H1 (cell line): ENCODE data around the gene MARCHF2. TPM values are rescaled to one million over a fixed set of nuclear protein-coding genes. Genes with fewer than 3 reads are reported as not detected.

Source experiments
- CTCF ChIA-PET: fragments of 300-600 bp; sonication (Branson Sonifier 250); formaldehyde crosslinking; loops from one replicate; lab custom pipeline; 2021; ENCODE audit not compliant: partially characterized antibody; lab: Charles Lee
- POLR2A ChIA-PET: fragments of 300-600 bp; sonication (Branson Sonifier 250); formaldehyde crosslinking; loops from one replicate; lab custom pipeline; 2021; ENCODE audit warnings: inconsistent platforms; ENCODE audit not compliant: partially characterized antibody; lab: Charles Lee
- DNase-seq, 2 experiments: peaks; one replicate each; pipeline versions ENCODE4 v3.0.0 to v3.0.0-alpha.2; 2010 to 2022; ENCODE audit warnings: low spot score in 2 of 2, low read depth in 1 of 2, mixed read lengths in 1 of 2
- FAIRE-seq: peaks from 2 replicates; lab custom pipeline; 2011; peaks lifted over from hg19 to GRCh38; lab: Jason Lieb, UNC
- H2AFZ ChIP-seq: 2 replicates; pipeline ENCODE4 v1.8.1; 2012; ENCODE audit warnings: low read length, inconsistent platforms
- H2AK5ac ChIP-seq: 2 replicates; pipeline ENCODE4 v1.6.1; 2013; ENCODE audit warnings: low read depth, low read length
- H2BK120ac ChIP-seq: replicated peaks from 2 replicates; pipeline ENCODE3; 2013; ENCODE audit warnings: low read depth, low read length, inconsistent platforms
- H2BK12ac ChIP-seq: 2 replicates; pipeline ENCODE4 v1.6.1; 2013; ENCODE audit warnings: low read depth, low read length
- H2BK15ac ChIP-seq: 2 replicates; pipeline ENCODE4 v1.6.1; 2013; ENCODE audit warnings: low read length
- H2BK20ac ChIP-seq: 2 replicates; pipeline ENCODE4 v1.6.1; 2013; ENCODE audit warnings: low read length
- H2BK5ac ChIP-seq: 2 replicates; pipeline ENCODE4 v1.6.1; 2013; ENCODE audit warnings: low read depth, low read length
- H3K14ac ChIP-seq: 2 replicates; pipeline ENCODE4 v1.6.1; 2013; ENCODE audit warnings: inconsistent platforms; ENCODE audit not compliant: insufficient read length
- H3K18ac ChIP-seq: 2 replicates; pipeline ENCODE4 v1.6.1; 2013; ENCODE audit warnings: low read length; ENCODE audit errors: extremely low read depth
- H3K23ac ChIP-seq: 2 replicates; pipeline ENCODE4 v1.6.1; 2013; ENCODE audit warnings: inconsistent platforms; ENCODE audit not compliant: insufficient read length
- H3K23me2 ChIP-seq: 2 replicates; pipeline ENCODE4 v1.6.1; 2013; ENCODE audit warnings: low read depth, low read length
- H3K27ac ChIP-seq: 2 replicates; pipeline ENCODE4 v1.6.1; 2011; ENCODE audit warnings: low read depth, low read length, inconsistent platforms
- H3K27me3 ChIP-seq, 4 experiments: replicated peaks in 1 of 4; 1 replicate in 1 of 4; 2 replicates in 3 of 4; pipeline versions ENCODE4 v1.6.1 to v1.8.1; 2011 to 2013; ENCODE audit warnings: low read length in 3 of 4, mild to moderate bottlenecking in 3 of 4, inconsistent platforms in 2 of 4, mixed read lengths in 2 of 4, moderate library complexity in 1 of 4; ENCODE audit not compliant: control insufficient read depth in 3 of 4, insufficient read depth in 3 of 4; ENCODE audit errors: extremely low read depth in 1 of 4
- H3K36me3 ChIP-seq, 4 experiments: 2 replicates each; pipeline versions ENCODE4 v1.6.1 to v1.8.1; 2011 to 2013; ENCODE audit warnings: mild to moderate bottlenecking in 4 of 4, low read length in 3 of 4, moderate library complexity in 2 of 4, control low read depth in 1 of 4, inconsistent platforms in 1 of 4; ENCODE audit not compliant: insufficient read depth in 4 of 4, control insufficient read depth in 2 of 4
- H3K4ac ChIP-seq: replicated peaks from 2 replicates; pipeline ENCODE3; 2013; ENCODE audit warnings: low read length, low read depth, mixed read lengths, inconsistent platforms; ENCODE audit not compliant: insufficient read length
- H3K4me1 ChIP-seq, 4 experiments: replicated peaks in 1 of 4; 1 replicate in 1 of 4; 2 replicates in 3 of 4; pipeline versions ENCODE4 v1.6.1 to v1.8.1; 2011 to 2013; ENCODE audit warnings: low read length in 3 of 4, inconsistent platforms in 2 of 4, mixed read lengths in 1 of 4; ENCODE audit not compliant: insufficient read depth in 4 of 4, control insufficient read depth in 3 of 4
- H3K4me2 ChIP-seq, 2 experiments: 2 replicates each; pipeline versions ENCODE4 v1.6.1 to v1.8.1; 2011 to 2013; ENCODE audit warnings: low read depth in 2 of 2, low read length in 2 of 2, control low read depth in 1 of 2, inconsistent platforms in 1 of 2, mild to moderate bottlenecking in 1 of 2; ENCODE audit not compliant: insufficient read depth in 1 of 2
- H3K4me3 ChIP-seq, 4 experiments: fragments of 200-600, 300-600 bp in 1 of 4; sonication (generic), shearing (Covaris generic), sonication (Bioruptor Twin) in 1 of 4; 2 replicates each; pipeline versions ENCODE4 v1.5.1 to v1.8.1; 2011 to 2016; ENCODE audit warnings: low read length in 4 of 4, low read depth in 3 of 4, control low read depth in 2 of 4, inconsistent platforms in 2 of 4, mild to moderate bottlenecking in 2 of 4, mixed read lengths in 1 of 4, moderate library complexity in 1 of 4; ENCODE audit not compliant: insufficient read depth in 2 of 4; ENCODE audit errors: extremely low read depth in 1 of 4
- H3K56ac ChIP-seq: replicated peaks from 2 replicates; pipeline ENCODE3; 2013; ENCODE audit warnings: low read depth, mild to moderate bottlenecking, mixed read lengths, low read length, inconsistent platforms; ENCODE audit not compliant: insufficient read length
- H3K79me1 ChIP-seq: 2 replicates; pipeline ENCODE4 v1.6.1; 2013; ENCODE audit warnings: low read depth, low read length, control low read depth
- H3K79me2 ChIP-seq, 2 experiments: 2 replicates each; pipeline versions ENCODE4 v1.6.1 to v1.8.1; 2012 to 2013; ENCODE audit warnings: low read length in 2 of 2, mild to moderate bottlenecking in 2 of 2, inconsistent platforms in 1 of 2; ENCODE audit not compliant: insufficient read depth in 2 of 2, control insufficient read depth in 1 of 2
- H3K9ac ChIP-seq, 4 experiments: replicated peaks in 1 of 4; 1 replicate in 1 of 4; 2 replicates in 3 of 4; pipeline versions ENCODE4 v1.6.1 to v1.8.1; 2011 to 2013; ENCODE audit warnings: low read depth in 3 of 4, low read length in 3 of 4, control low read depth in 2 of 4, mild to moderate bottlenecking in 2 of 4, moderate library complexity in 2 of 4, inconsistent platforms in 1 of 4; ENCODE audit errors: extremely low read depth in 1 of 4
- H3K9me3 ChIP-seq, 2 experiments: 2 replicates each; pipeline versions ENCODE4 v1.6.1 to v1.8.1; 2012 to 2013; ENCODE audit warnings: mild to moderate bottlenecking in 2 of 2, moderate library complexity in 2 of 2, control low read depth in 1 of 2, inconsistent platforms in 1 of 2, low read depth in 1 of 2, low read length in 1 of 2, mixed read lengths in 1 of 2; ENCODE audit not compliant: insufficient read depth in 2 of 2
- H4K20me1 ChIP-seq, 2 experiments: replicated peaks in 1 of 2; 2 replicates each; pipeline versions ENCODE3 to v1.8.1; 2011 to 2013; ENCODE audit warnings: inconsistent platforms in 2 of 2, low read length in 2 of 2, mild to moderate bottlenecking in 1 of 2; ENCODE audit not compliant: insufficient read depth in 2 of 2, control insufficient read depth in 1 of 2
- H4K5ac ChIP-seq: 2 replicates; pipeline ENCODE4 v1.6.1; 2013; ENCODE audit warnings: low read length, low read depth, mixed read lengths, inconsistent platforms; ENCODE audit not compliant: insufficient read length
- H4K8ac ChIP-seq: 2 replicates; pipeline ENCODE4 v1.8.0; 2013; ENCODE audit warnings: mild to moderate bottlenecking, moderate library complexity, low read length, inconsistent platforms; ENCODE audit not compliant: insufficient read depth; ENCODE audit errors: extremely low read depth
- H4K91ac ChIP-seq: replicated peaks from 2 replicates; pipeline ENCODE3; 2013; ENCODE audit warnings: low read length, mixed read lengths, inconsistent platforms; ENCODE audit not compliant: insufficient read length
- CEBPB ChIP-seq: IDR thresholded peaks from 2 replicates; pipeline ENCODE4 v1.6.1; 2012; ENCODE audit warnings: low read depth, low read length
- ZNF274 ChIP-seq: IDR thresholded peaks from 2 replicates; pipeline ENCODE4 v1.7.0; 2012; ENCODE audit warnings: low read length, borderline replicate concordance; ENCODE audit errors: extremely low read depth
- WGBS, 2 experiments: shearing (Covaris generic) in 1 of 2; methylation state at CpG; one replicate each; pipeline versions ENCODE4 v1.1.6 to v1.1.7; 2013 to 2015; ENCODE audit warnings: low lambda C conversion rate in 2 of 2, mixed read lengths in 2 of 2, inconsistent platforms in 1 of 2, low coverage in 1 of 2, missing lambda C conversion rate in 1 of 2; ENCODE audit not compliant: insufficient replicate concordance in 2 of 2, insufficient coverage in 1 of 2, insufficient read length in 1 of 2; ENCODE audit errors: extremely low coverage in 1 of 2, missing lambda C conversion rate in 1 of 2; 5-methylcytosine and 5-hydroxymethylcytosine counted together
- polyA plus RNA-seq, 7 experiments: library from polyadenylated mRNA; depleted of rRNA in 3 of 7; stranded (reverse) in 5 of 7; unstranded in 2 of 7; fragments of >200 nt in 5 of 7; fragments of 200-250 nt in 2 of 7; gene quantifications; 1 replicate in 5 of 7; 2 replicates in 1 of 7; 4 replicates in 1 of 7; pipeline versions ENCODE4 v1.2.1 to v1.2.3, GENCODE V29; 2011 to 2013; ENCODE audit warnings: missing spikeins in 2 of 7, mixed read lengths in 2 of 7
- total RNA-seq: library from RNA; stranded (reverse); fragmentation: NEBNext Ultra II Directional; extraction: Animal tissue kit (Norgen Biotek cat#: 25700); gene quantifications from 2 replicates; pipeline ENCODE4 v1.2.1, GENCODE V29; 2021

Gene MARCHF2
- total and polyA plus RNA-seq, 2 of the 8 experiments (the other 6 are each of a cell fraction or from before 2014, with no cell fraction given) = 18.5 to 46.2 TPM

DNA sequence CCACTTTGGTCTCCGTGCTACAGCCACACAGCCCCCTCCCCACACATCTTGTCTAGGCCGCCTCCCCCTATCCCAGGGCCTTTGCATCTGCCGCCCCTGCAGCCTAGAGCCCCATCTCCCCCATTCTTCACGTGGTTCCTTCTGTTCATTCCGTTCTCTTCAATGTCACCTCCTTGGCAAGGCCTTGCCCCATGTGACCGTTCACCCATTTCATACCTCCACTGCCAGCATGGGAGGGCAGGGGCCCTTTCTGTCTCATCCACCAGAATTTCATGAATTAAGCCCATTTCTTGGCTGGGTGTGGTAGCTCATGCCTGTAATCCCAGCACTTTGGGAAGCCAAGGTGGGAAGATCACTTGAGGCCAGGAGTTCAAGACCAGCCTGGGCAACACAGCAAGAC, 15.9 kb downstream of the MARCHF2 start:
- H3K14ac ChIP-seq = no peak overlapping the region
- H3K4me2 ChIP-seq = no peak overlapping the region
- H2BK12ac ChIP-seq = no peak overlapping the region
- H3K4me3 ChIP-seq = no peak overlapping the region
- no peak overlapping the region for H3K56ac ChIP-seq
- H4K20me1 ChIP-seq = no peaks in the 10 kb centered on the region
- FAIRE-seq = no peak
- no peaks in the 10 kb centered on the region for H3K79me1 ChIP-seq
- H3K27me3 ChIP-seq = no peaks in the 10 kb centered on the region
- H3K9me3 ChIP-seq = no peaks in the 10 kb centered on the region
- H3K4me1 ChIP-seq = peaks cover 0 to 2% (median 0%) of the 10 kb centered on the region in 4 experiments; a peak in 1 of 7 replicates
- CTCF ChIA-PET = interaction anchor here (0.6 to 4.3 kb wide), 2 partner anchors 75 to 398 kb away, joined by 3 to 16 read pairs; no protein-coding TSS in a partner anchor
- 88% methylated on average over 5 of the region's 6 CpGs; no CpG with 5 or more reads in 1 of the 2 experiments for WGBS, 2 experiments
- H2BK5ac ChIP-seq = no peak overlapping the region
- no peak overlapping the region for H4K91ac ChIP-seq
- no peak overlapping the region for H3K4ac ChIP-seq
- H3K18ac ChIP-seq = no peak overlapping the region
- no peaks in the 10 kb centered on the region for H3K79me2 ChIP-seq
- no peaks in the 10 kb centered on the region for H3K36me3 ChIP-seq
- H2AK5ac ChIP-seq = no peak overlapping the region
- no peak for DNase-seq
- POLR2A ChIA-PET = no interaction called here
- no peak overlapping the region for H3K23ac ChIP-seq
- no peaks in the 10 kb centered on the region for H3K23me2 ChIP-seq
- no peak overlapping the region for H4K5ac ChIP-seq
- no peak for TF ChIP-seq CEBPB
- no peak for TF ChIP-seq ZNF274
- H2BK15ac ChIP-seq = no peak overlapping the region
- no peak overlapping the region for H2BK20ac ChIP-seq
- H3K9ac ChIP-seq = no peak overlapping the region
- no peak overlapping the region for H3K27ac ChIP-seq
- no peak overlapping the region for H2AFZ ChIP-seq
- no peak overlapping the region for H4K8ac ChIP-seq
- no peak overlapping the region for H2BK120ac ChIP-seq
